A549 (cell line): Measurements from ENCODE around the gene AGTRAP. TPM values are rescaled to one million over a fixed set of nuclear protein-coding genes. Genes with fewer than 3 reads are reported as not detected.

ENCODE experiments used
- ATAC-seq, 2 experiments: fragments of 200-7000 bp in 1 of 2; fragments of >200 bp in 1 of 2; cut with Nextera tagmentation in 1 of 2; cut with Tn5 transposase in 1 of 2; 3 replicates each; pipeline versions ENCODE4 v1.8.0 to v1.9.1; 2018 to 2020; ENCODE audit warnings: mild to moderate bottlenecking in 1 of 2, moderate library complexity in 1 of 2
- CTCF ChIA-PET: fragments of 300-600 bp; sonication (Branson Sonifier 250); formaldehyde crosslinking; extraction: SDS; loops from one replicate; lab custom pipeline; 2021; ENCODE audit warnings: antibody characterized with exemption, inconsistent platforms; lab: Yijun Ruan, JAX
- POLR2A ChIA-PET: fragments of 350-600 bp; formaldehyde crosslinking; extraction: SDS; loops from one replicate; lab custom pipeline; 2021; ENCODE audit warnings: antibody characterized with exemption, inconsistent platforms; lab: Yijun Ruan, JAX
- DNase-seq, 2 experiments: peaks; one replicate each; pipeline versions ENCODE4 v3.0.0 to v3.0.0-alpha.2; 2011 to 2016; ENCODE audit warnings: low read depth in 1 of 2, low spot score in 1 of 2
- FAIRE-seq: peaks from 2 replicates; lab custom pipeline; 2011; peaks lifted over from hg19 to GRCh38; lab: Jason Lieb, UNC
- H3K27ac ChIP-seq, 2 experiments: fragments of >200 bp; sonication (Bioruptor Twin); formaldehyde crosslinking; 3 replicates each; pipeline ENCODE4 v1.5.1; 2016 to 2017
- H3K4me1 ChIP-seq: fragments of >200 bp; sonication (Bioruptor Twin); formaldehyde crosslinking; 3 replicates; pipeline ENCODE4 v1.6.1; 2016
- H3K4me2 ChIP-seq: fragments of >200 bp; sonication (Bioruptor Twin); formaldehyde crosslinking; 3 replicates; pipeline ENCODE4 v1.6.1; 2016
- H3K4me3 ChIP-seq: fragments of >200 bp; sonication (Bioruptor Twin); formaldehyde crosslinking; 3 replicates; pipeline ENCODE4 v1.5.1; 2016
- H3K9me3 ChIP-seq: fragments of >200 bp; sonication (Bioruptor Twin); formaldehyde crosslinking; 3 replicates; pipeline ENCODE4 v1.6.1; 2016
- BHLHE40 ChIP-seq: IDR thresholded peaks from 2 replicates; pipeline ENCODE4 v1.6.1; 2012; ENCODE audit warnings: low read depth, low read length, inconsistent platforms
- CEBPB ChIP-seq, 2 experiments: fragments of >200 bp in 1 of 2; sonication (Bioruptor Twin) in 1 of 2; formaldehyde crosslinking in 1 of 2; IDR thresholded peaks; 2 replicates each; pipeline ENCODE4 v1.6.1; 2012 to 2016
- CHD4 ChIP-seq: fragments of 200-600 bp; sonication (generic); IDR thresholded peaks from 2 replicates; pipeline ENCODE4 v1.6.1; 2016; ENCODE audit warnings: antibody characterized with exemption, mild to moderate bottlenecking, borderline replicate concordance
- EHF ChIP-seq: fragments of 250-450 bp; sonication (Bioruptor Pico); IDR thresholded peaks from 2 replicates; pipeline ENCODE4 v1.5.0; 2020; ENCODE audit warnings: mild to moderate bottlenecking
- ELK1 ChIP-seq: fragments of 150-350 bp; IDR thresholded peaks from 2 replicates; pipeline ENCODE4 v1.6.1; 2014; ENCODE audit warnings: low read depth, mild to moderate bottlenecking, low read length
- ESRRA ChIP-seq: fragments of 150-350 bp; IDR thresholded peaks from 2 replicates; pipeline ENCODE4 v1.6.1; 2014; ENCODE audit warnings: mild to moderate bottlenecking, low read length, borderline replicate concordance
- FOXS1 ChIP-seq: fragments of 250-450 bp; sonication (Bioruptor Pico); IDR thresholded peaks from 2 replicates; pipeline ENCODE4 v1.5.0; 2020; ENCODE audit warnings: mild to moderate bottlenecking, moderate library complexity
- HEYL ChIP-seq: fragments of 250-450 bp; sonication (Bioruptor Pico); IDR thresholded peaks from 2 replicates; pipeline ENCODE4 v1.8.0; 2021; ENCODE audit warnings: mild to moderate bottlenecking, moderate library complexity
- HOXB13 ChIP-seq: fragments of 250-450 bp; sonication (Bioruptor Pico); IDR thresholded peaks from 2 replicates; pipeline ENCODE4 v1.5.0; 2020; ENCODE audit warnings: low read depth, mild to moderate bottlenecking, moderate library complexity
- KDM1A ChIP-seq: fragments of 200-600 bp; sonication (generic); IDR thresholded peaks from 2 replicates; pipeline ENCODE4 v1.6.1; 2016; ENCODE audit warnings: low read depth, mild to moderate bottlenecking
- NPAS2 ChIP-seq: fragments of 250-450 bp; sonication (Bioruptor Pico); IDR thresholded peaks from 2 replicates; pipeline ENCODE4 v1.8.0; 2022; ENCODE audit warnings: mild to moderate bottlenecking, moderate library complexity, borderline replicate concordance
- RCOR1 ChIP-seq: fragments of 150-350 bp; IDR thresholded peaks from 2 replicates; pipeline ENCODE4 v1.6.1; 2014; ENCODE audit warnings: antibody characterized with exemption, low read length, low read depth
- REST ChIP-seq: fragments of 200-600 bp; sonication (generic); IDR thresholded peaks from 2 replicates; pipeline ENCODE4 v1.6.1; 2016; ENCODE audit warnings: antibody characterized with exemption, mild to moderate bottlenecking, moderate library complexity
- TP53 ChIP-seq: fragments of 250-450 bp; sonication (Bioruptor Pico); IDR thresholded peaks from 2 replicates; pipeline ENCODE4 v1.5.0; 2021; ENCODE audit warnings: mild to moderate bottlenecking, moderate library complexity
- ZC3H11A ChIP-seq: fragments of 450-650 bp; IDR thresholded peaks from 2 replicates; pipeline ENCODE4 v1.6.1; 2014; ENCODE audit warnings: antibody characterized with exemption, mild to moderate bottlenecking
- WGBS: methylation state at CpG from one replicate; pipeline ENCODE4 v1.1.6; 2017; ENCODE audit errors: missing lambda C conversion rate; 5-methylcytosine and 5-hydroxymethylcytosine counted together
- polyA plus RNA-seq, 4 experiments: library from polyadenylated mRNA; depleted of rRNA in 3 of 4; stranded (reverse); fragments of >200 nt; fragmentation: RNase III in 1 of 4; extraction: RNeasy Plus Mini Kit Qiagen cat#74134 plus additional on column Dnase treatment in 1 of 4; gene quantifications; 2 replicates in 3 of 4; 3 replicates in 1 of 4; pipeline ENCODE4 v1.2.3, GENCODE V29; 2011 to 2017
- TF ChIP-seq, protein P1 (sequence below): IDR thresholded peaks from 2 replicates; pipeline ENCODE4 v1.6.1; 2012; ENCODE audit warnings: low read depth, borderline replicate concordance
- TF ChIP-seq, protein P2 (sequence below): IDR thresholded peaks from 2 replicates; pipeline ENCODE4 v1.6.1; 2012
- TF ChIP-seq, protein P3 (sequence below): fragments of >200 bp; sonication (Bioruptor Twin); formaldehyde crosslinking; IDR thresholded peaks from 3 replicates; pipeline ENCODE4 v1.6.1; 2016

Gene AGTRAP
- polyA plus RNA-seq, 2 of the 4 experiments (the other 2 are of a cell fraction) = 26.9 to 57.5 TPM

DNA sequence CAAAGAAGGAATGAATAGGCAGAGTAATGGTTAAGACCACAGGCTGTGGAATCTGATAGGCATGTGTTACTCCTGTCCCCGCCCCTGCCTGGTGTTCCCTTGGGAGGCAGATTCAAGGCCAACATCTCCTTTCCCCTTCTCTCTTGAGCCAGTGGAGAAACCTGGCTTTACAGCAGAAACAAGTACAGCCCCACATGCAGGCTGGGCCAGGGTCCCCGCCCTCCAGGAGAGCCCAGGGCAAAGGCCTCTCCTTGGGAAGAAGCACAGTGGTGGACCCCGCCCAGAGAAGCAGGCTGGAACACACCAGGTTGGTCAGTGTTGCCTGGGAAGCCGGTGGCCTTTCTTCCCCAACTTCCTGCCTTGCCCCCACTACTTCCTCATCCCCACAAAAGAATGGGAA is 32.9 kb downstream of the AGTRAP start:
- Histone ChIP-seq H3K27ac (no peak overlapping the region), H3K4me1 (no peaks in the 10 kb centered on the region), H3K4me3 (no peak overlapping the region), H3K9me3 (no peaks in the 10 kb centered on the region), H3K4me2 (no peak overlapping the region)
- ChIA-PET POLR2A (no interaction called here), CTCF (no interaction called here)
- 49% methylated on average over 4 of the region's 4 CpGs for WGBS
- DNase-seq = no peak
- TF ChIP-seq HOXB13 (CRISPR knock-in tag) (no peak), REST (no peak), CEBPB (IDR thresholded peaks at IDR 0.05) (no peak), RCOR1 (no peak), ELK1 (no peak), CHD4 (no peak)
- TF ChIP-seq, protein P1, sequence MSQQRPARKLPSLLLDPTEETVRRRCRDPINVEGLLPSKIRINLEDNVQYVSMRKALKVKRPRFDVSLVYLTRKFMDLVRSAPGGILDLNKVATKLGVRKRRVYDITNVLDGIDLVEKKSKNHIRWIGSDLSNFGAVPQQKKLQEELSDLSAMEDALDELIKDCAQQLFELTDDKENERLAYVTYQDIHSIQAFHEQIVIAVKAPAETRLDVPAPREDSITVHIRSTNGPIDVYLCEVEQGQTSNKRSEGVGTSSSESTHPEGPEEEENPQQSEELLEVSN = no peak
- TF ChIP-seq, protein P2, sequence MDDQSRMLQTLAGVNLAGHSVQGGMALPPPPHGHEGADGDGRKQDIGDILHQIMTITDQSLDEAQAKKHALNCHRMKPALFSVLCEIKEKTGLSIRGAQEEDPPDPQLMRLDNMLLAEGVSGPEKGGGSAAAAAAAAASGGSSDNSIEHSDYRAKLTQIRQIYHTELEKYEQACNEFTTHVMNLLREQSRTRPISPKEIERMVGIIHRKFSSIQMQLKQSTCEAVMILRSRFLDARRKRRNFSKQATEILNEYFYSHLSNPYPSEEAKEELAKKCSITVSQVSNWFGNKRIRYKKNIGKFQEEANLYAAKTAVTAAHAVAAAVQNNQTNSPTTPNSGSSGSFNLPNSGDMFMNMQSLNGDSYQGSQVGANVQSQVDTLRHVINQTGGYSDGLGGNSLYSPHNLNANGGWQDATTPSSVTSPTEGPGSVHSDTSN = no peak
- ATAC-seq = peak in 1 of 2 experiments; percentile 47; a peak in 2 of 6 replicates
- FAIRE-seq = no peak

DNA sequence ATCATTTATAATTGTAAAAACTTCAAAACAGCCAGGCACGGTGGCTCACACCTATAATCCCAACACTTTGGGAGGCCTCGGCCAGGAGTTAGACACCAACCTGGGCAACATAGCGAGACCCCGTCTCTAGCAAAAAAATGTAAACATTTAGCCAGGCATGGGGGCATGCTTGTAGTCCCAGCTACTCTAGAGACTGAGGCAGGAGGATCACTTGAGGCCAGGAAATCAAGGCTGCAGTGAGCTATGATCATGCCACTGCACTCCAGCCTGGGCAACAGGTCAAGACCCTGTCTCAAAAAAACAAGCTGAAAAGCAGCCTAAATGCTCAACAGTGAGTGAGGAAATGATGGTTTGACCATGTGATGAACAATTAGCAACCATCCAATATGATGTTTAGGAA is 33.3 kb downstream of the AGTRAP start:
- POLR2A ChIA-PET = no interaction called here

DNA sequence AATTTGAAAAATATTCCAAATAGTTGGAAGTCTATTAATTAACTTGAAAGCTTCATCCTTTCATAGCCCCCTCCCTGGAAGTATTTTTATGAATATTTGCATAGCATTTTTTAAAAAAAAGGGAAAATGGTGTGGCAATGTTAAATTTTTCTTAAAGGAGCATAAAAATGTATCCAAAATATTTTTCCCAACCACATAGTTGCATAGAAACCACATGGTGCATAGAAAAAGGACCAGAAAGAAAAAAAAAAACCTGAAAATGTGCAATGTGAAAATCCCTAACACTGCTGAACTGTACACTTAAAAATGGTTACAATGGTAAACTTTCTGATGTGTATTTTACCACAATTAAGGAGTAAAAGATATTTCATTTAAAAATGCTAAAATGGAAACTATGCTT is 34.1 kb downstream of the AGTRAP start:
- Histone ChIP-seq H3K4me2 (no peak overlapping the region), H3K9me3 (no peaks in the 10 kb centered on the region), H3K4me3 (no peak overlapping the region), H3K4me1 (no peaks in the 10 kb centered on the region), H3K27ac (no peak overlapping the region)
- ATAC-seq (no peak), DNase-seq (no peak), FAIRE-seq (no peak)
- no peak for TF ChIP-seq KDM1A
- no peak for TF ChIP-seq CEBPB (IDR thresholded peaks at IDR 0.05)
- no peak for TF ChIP-seq FOXS1
- TF ChIP-seq, protein P3, sequence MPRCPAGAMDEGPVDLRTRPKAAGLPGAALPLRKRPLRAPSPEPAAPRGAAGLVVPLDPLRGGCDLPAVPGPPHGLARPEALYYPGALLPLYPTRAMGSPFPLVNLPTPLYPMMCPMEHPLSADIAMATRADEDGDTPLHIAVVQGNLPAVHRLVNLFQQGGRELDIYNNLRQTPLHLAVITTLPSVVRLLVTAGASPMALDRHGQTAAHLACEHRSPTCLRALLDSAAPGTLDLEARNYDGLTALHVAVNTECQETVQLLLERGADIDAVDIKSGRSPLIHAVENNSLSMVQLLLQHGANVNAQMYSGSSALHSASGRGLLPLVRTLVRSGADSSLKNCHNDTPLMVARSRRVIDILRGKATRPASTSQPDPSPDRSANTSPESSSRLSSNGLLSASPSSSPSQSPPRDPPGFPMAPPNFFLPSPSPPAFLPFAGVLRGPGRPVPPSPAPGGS = no peak
- no peak for TF ChIP-seq NPAS2 (CRISPR knock-in tag)
- no peak for TF ChIP-seq ELK1
- POLR2A ChIA-PET = no interaction called here
- CTCF ChIA-PET = no interaction called here

More for the DNA sequence above, 33.3 kb downstream of the AGTRAP start:
- CTCF ChIA-PET = no interaction called here
- H3K27ac ChIP-seq = no peak overlapping the region
- no peaks in the 10 kb centered on the region for H3K4me1 ChIP-seq
- TF ChIP-seq TP53 (CRISPR knock-in tag) (no peak), RCOR1 (no peak), HEYL (CRISPR knock-in tag) (no peak), ESRRA (no peak), ZC3H11A (no peak), NPAS2 (CRISPR knock-in tag) (no peak), BHLHE40 (no peak), EHF (CRISPR knock-in tag) (no peak)
- H3K4me2 ChIP-seq = no peak overlapping the region
- FAIRE-seq = no peak
- 89% methylated on average over 4 of the region's 4 CpGs for WGBS
- no peak for DNase-seq
- H3K4me3 ChIP-seq = no peak overlapping the region
- ATAC-seq = no peak
- H3K9me3 ChIP-seq = no peaks in the 10 kb centered on the region
